HCT116 (cell line): ENCODE results near the gene CLN3. TPM values are rescaled to one million over a fixed set of nuclear protein-coding genes. Genes with fewer than 3 reads are reported as not detected.

Experiments
- ATAC-seq: fragments of 200-7000 bp; cut with Tn5 transposase; 2 replicates; pipeline ENCODE4 v1.9.1; 2020; ENCODE audit warnings: mild to moderate bottlenecking, moderate library complexity
- BruUV-seq: library from RNA; stranded (reverse); fragments of 400-500 nt; replicated peaks from 2 replicates; lab custom pipeline; 2021; lab: Mats Ljungman, UMichigan
- CTCF ChIA-PET: fragments of 300-600 bp; sonication (Branson Sonifier 250); formaldehyde crosslinking; loops from one replicate; lab custom pipeline; 2021; ENCODE audit warnings: antibody characterized with exemption; lab: Charles Lee
- POLR2A ChIA-PET: fragments of 300-600, 350-600 bp; sonication (Branson Sonifier 250); formaldehyde crosslinking; loops from one replicate; lab custom pipeline; 2021; ENCODE audit warnings: antibody characterized with exemption; lab: Charles Lee
- RAD21 ChIA-PET, 2 experiments: fragments of 300-600 bp; sonication (Branson Sonifier 250); formaldehyde crosslinking; loops; one replicate each; lab custom pipeline; 2023; ENCODE audit warnings: low total read pairs in 2 of 2; ENCODE audit not compliant: uncharacterized antibody in 2 of 2, unreplicated experiment in 2 of 2, low non-redundant PET in 1 of 2; lab: Charles Lee
- DNase-seq: peaks from one replicate; pipeline ENCODE4 v3.0.0-alpha.2; 2010; ENCODE audit warnings: low read depth, low spot score
- H2AFZ ChIP-seq: fragments of 200-600 bp; shearing (Covaris generic), sonication (generic); 2 replicates; pipeline ENCODE4 v1.6.1; 2017; ENCODE audit warnings: low read depth, mixed run types, mixed read lengths, antibody characterized with exemption, low read length; ENCODE audit not compliant: poor library complexity, severe bottlenecking
- H3K27ac ChIP-seq: 2 replicates; pipeline ENCODE4 v1.5.1; 2012; ENCODE audit warnings: low read depth, low read length
- H3K27me3 ChIP-seq: fragments of 200-600 bp; sonication (generic); 2 replicates; pipeline ENCODE4 v1.6.1; 2016; ENCODE audit warnings: mixed run types, low read length, mixed read lengths; ENCODE audit not compliant: insufficient read depth
- H3K36me3 ChIP-seq, 2 experiments: fragments of 200-500 bp in 1 of 2; fragments of 200-600 bp in 1 of 2; sonication (Bioruptor generic) in 1 of 2; sonication (generic) in 1 of 2; 2 replicates each; pipeline versions ENCODE4 v1.5.1 to v1.6.1; 2014 to 2016; ENCODE audit warnings: low read length in 2 of 2, inconsistent platforms in 1 of 2, mixed read lengths in 1 of 2, mixed run types in 1 of 2; ENCODE audit not compliant: insufficient read depth in 2 of 2, control insufficient read depth in 1 of 2
- H3K4me1 ChIP-seq, 2 experiments: fragments of 200-600 bp in 1 of 2; sonication (generic) in 1 of 2; 2 replicates each; pipeline versions ENCODE4 v1.5.1 to v1.6.1; 2012 to 2017; ENCODE audit warnings: low read length in 2 of 2, inconsistent platforms in 1 of 2, mild to moderate bottlenecking in 1 of 2, mixed read lengths in 1 of 2, mixed run types in 1 of 2, moderate library complexity in 1 of 2; ENCODE audit not compliant: insufficient read depth in 2 of 2, control insufficient read depth in 1 of 2
- H3K4me2 ChIP-seq: fragments of 200-600 bp; sonication (generic); 2 replicates; pipeline ENCODE4 v1.6.1; 2017; ENCODE audit warnings: mixed run types, low read length, mixed read lengths
- H3K4me3 ChIP-seq, 2 experiments: fragments of 200-600 bp in 1 of 2; sonication (generic) in 1 of 2; replicated peaks in 1 of 2; 2 replicates each; pipeline ENCODE4 v1.5.1; 2011 to 2016; ENCODE audit warnings: low read length in 2 of 2, control low read depth in 1 of 2, low read depth in 1 of 2, mild to moderate bottlenecking in 1 of 2, mixed read lengths in 1 of 2, mixed run types in 1 of 2
- H3K79me2 ChIP-seq: fragments of 200-600 bp; sonication (generic); 2 replicates; pipeline ENCODE4 v1.6.1; 2017; ENCODE audit warnings: mild to moderate bottlenecking, mixed run types, low read length, moderate library complexity, mixed read lengths; ENCODE audit not compliant: insufficient read depth
- H3K9ac ChIP-seq: fragments of 200-600 bp; sonication (generic); 2 replicates; pipeline ENCODE4 v1.6.1; 2016; ENCODE audit warnings: low read length, mixed read lengths
- H3K9me2 ChIP-seq: fragments of 200-600 bp; sonication (generic), shearing (Covaris generic); 2 replicates; pipeline ENCODE4 v1.6.1; 2017; ENCODE audit warnings: mixed run types, mild to moderate bottlenecking, moderate library complexity; ENCODE audit not compliant: insufficient read depth
- H3K9me3 ChIP-seq, 2 experiments: fragments of 200-500 bp in 1 of 2; fragments of 200-600 bp in 1 of 2; sonication (Bioruptor generic) in 1 of 2; sonication (generic) in 1 of 2; 2 replicates each; pipeline ENCODE4 v1.6.1; 2014 to 2017; ENCODE audit warnings: low read length in 2 of 2, mixed read lengths in 2 of 2, inconsistent platforms in 1 of 2, low read depth in 1 of 2, mild to moderate bottlenecking in 1 of 2, mixed run types in 1 of 2, moderate library complexity in 1 of 2; ENCODE audit not compliant: control insufficient read depth in 1 of 2, insufficient read depth in 1 of 2
- H4K20me1 ChIP-seq: fragments of 200-600 bp; sonication (generic), shearing (Covaris generic); 2 replicates; pipeline ENCODE4 v1.6.1; 2017; ENCODE audit warnings: mixed run types, mild to moderate bottlenecking, moderate library complexity; ENCODE audit not compliant: insufficient read depth
- ATF3 ChIP-seq: IDR thresholded peaks from 2 replicates; pipeline ENCODE4 v1.6.1; 2012
- CBX3 ChIP-seq: IDR thresholded peaks from 2 replicates; pipeline ENCODE4 v1.6.1; 2012; ENCODE audit warnings: low read depth
- CEBPB ChIP-seq: IDR thresholded peaks from 2 replicates; pipeline ENCODE4 v1.6.1; 2012; ENCODE audit warnings: low read depth
- FOSL1 ChIP-seq: IDR thresholded peaks from 2 replicates; pipeline ENCODE4 v1.6.1; 2012; ENCODE audit warnings: low read depth
- POLR2A ChIP-seq: IDR thresholded peaks from 2 replicates; pipeline ENCODE4 v1.7.0; 2011; ENCODE audit warnings: borderline replicate concordance; ENCODE audit not compliant: insufficient read depth, insufficient read length; ENCODE audit errors: extremely low read depth
- REST ChIP-seq: IDR thresholded peaks from 2 replicates; pipeline ENCODE4 v1.6.1; 2012; ENCODE audit warnings: low read depth
- intact Hi-C: fragments of 100-400 bp; cut with micrococcal nuclease; formaldehyde crosslinking; loops from 2 replicates; pipeline ENCODE4 v1.10.0; 2022
- total RNA-seq: library from RNA; stranded (reverse); gene quantifications from one replicate; pipeline ENCODE4 v1.2.1, GENCODE V29; 2021; ENCODE audit not compliant: unreplicated experiment

The CLN3 gene
- total RNA-seq, 1 experiment from 2014 or later, result 19.9 TPM

GRCh38 chr16:28496844-28497243, 5.0 kb upstream of the CLN3 start:
- ATAC-seq (no peak), DNase-seq (no peak)
- H3K9me3 ChIP-seq, result no peaks in the 10 kb centered on the region
- H3K9ac ChIP-seq, result no peak overlapping the region
- no peak for TF ChIP-seq REST
- no peak for TF ChIP-seq FOSL1
- TF ChIP-seq CBX3, result no peak
- no peak for TF ChIP-seq CEBPB
- no peak for TF ChIP-seq POLR2A
- no peak for TF ChIP-seq ATF3
- H3K4me3 ChIP-seq, result no peak overlapping the region
- intact Hi-C loops, result no loop called here
- H3K79me2 ChIP-seq, result no peaks in the 10 kb centered on the region
- H3K36me3 ChIP-seq, result no peaks in the 10 kb centered on the region
- H2AFZ ChIP-seq, result no peak overlapping the region
- peaks cover 0 to 9% of the 10 kb centered on the region in 2 experiments; a peak in 2 of 4 replicates for H3K4me1 ChIP-seq
- ChIA-PET POLR2A (no interaction called here), CTCF (no interaction called here), RAD21 (no interaction called here)
- no peaks in the 10 kb centered on the region for H4K20me1 ChIP-seq
- H3K27me3 ChIP-seq, result no peaks in the 10 kb centered on the region
- no peaks in the 10 kb centered on the region for H3K9me2 ChIP-seq
- no peak overlapping the region for H3K4me2 ChIP-seq
- H3K27ac ChIP-seq, result no peak overlapping the region
- BruUV-seq, result no TSS peak
